Keratinocyte (primary cell): ENCODE results near the gene PYGB. TPM values are rescaled to one million over a fixed set of nuclear protein-coding genes. Genes with fewer than 3 reads are reported as not detected.

Experiments used
- DNase-seq: peaks from one replicate; pipeline ENCODE4 v3.0.0-alpha.2; 2011; ENCODE audit warnings: low read depth, missing footprints, low spot score
- FAIRE-seq: peaks from 2 replicates; lab custom pipeline; 2011; peaks lifted over from hg19 to GRCh38; lab: Jason Lieb, UNC
- H2AFZ ChIP-seq: 2 replicates; pipeline ENCODE4 v1.6.0; 2012; ENCODE audit warnings: low read length, control low read depth, inconsistent platforms; ENCODE audit not compliant: control insufficient read depth
- H3K27ac ChIP-seq: 2 replicates; pipeline ENCODE4 v1.5.1; 2011; ENCODE audit warnings: low read length; ENCODE audit not compliant: control insufficient read depth, insufficient read depth
- H3K27me3 ChIP-seq: 3 replicates; pipeline ENCODE4 v1.6.0; 2011; ENCODE audit warnings: low read length; ENCODE audit not compliant: control insufficient read depth, insufficient read depth; ENCODE audit errors: extremely low read depth
- H3K36me3 ChIP-seq, 2 experiments: 2 replicates in 1 of 2; 3 replicates in 1 of 2; pipeline ENCODE4 v1.5.1; 2011; ENCODE audit warnings: low read length in 2 of 2, mild to moderate bottlenecking in 1 of 2; ENCODE audit not compliant: control insufficient read depth in 2 of 2, insufficient read depth in 2 of 2; ENCODE audit errors: extremely low read depth in 1 of 2
- H3K4me1 ChIP-seq: 3 replicates; pipeline ENCODE4 v1.5.1; 2011; ENCODE audit warnings: low read length; ENCODE audit not compliant: control insufficient read depth, insufficient read depth; ENCODE audit errors: extremely low read depth
- H3K4me2 ChIP-seq: 3 replicates; pipeline ENCODE4 v1.6.0; 2011; ENCODE audit warnings: low read depth, low read length; ENCODE audit not compliant: control insufficient read depth, insufficient read depth; ENCODE audit errors: extremely low read depth
- H3K4me3 ChIP-seq, 3 experiments: fragments of 200-600 bp in 1 of 3; sonication (generic) in 1 of 3; 2 replicates in 2 of 3; 3 replicates in 1 of 3; pipeline ENCODE4 v1.5.1; 2011 to 2016; ENCODE audit warnings: low read length in 3 of 3, mild to moderate bottlenecking in 3 of 3, control low read depth in 2 of 3, inconsistent platforms in 1 of 3, low read depth in 1 of 3, mixed read lengths in 1 of 3, mixed run types in 1 of 3, moderate library complexity in 1 of 3; ENCODE audit not compliant: control insufficient read depth in 2 of 3, insufficient read depth in 2 of 3; ENCODE audit errors: extremely low read depth in 1 of 3
- H3K79me2 ChIP-seq: 2 replicates; pipeline ENCODE4 v1.6.0; 2012; ENCODE audit warnings: low read length; ENCODE audit not compliant: control insufficient read depth, insufficient read depth
- H3K9ac ChIP-seq: 3 replicates; pipeline ENCODE4 v1.6.0; 2011; ENCODE audit warnings: low read length; ENCODE audit not compliant: control insufficient read depth, insufficient read depth; ENCODE audit errors: extremely low read depth
- H3K9me1 ChIP-seq: 3 replicates; pipeline ENCODE4 v1.6.0; 2011; ENCODE audit warnings: low read length; ENCODE audit not compliant: control insufficient read depth, insufficient read depth; ENCODE audit errors: extremely low read depth
- H3K9me3 ChIP-seq: 2 replicates; pipeline ENCODE4 v1.5.1; 2012; ENCODE audit warnings: low read depth, low read length; ENCODE audit not compliant: control insufficient read depth
- H4K20me1 ChIP-seq: 3 replicates; pipeline ENCODE4 v1.6.0; 2011; ENCODE audit warnings: low read length; ENCODE audit not compliant: control insufficient read depth, insufficient read depth; ENCODE audit errors: extremely low read depth
- CTCF ChIP-seq, 3 experiments: IDR thresholded peaks in 1 of 3; conservative IDR thresholded peaks in 1 of 3; optimal IDR thresholded peaks in 1 of 3; 2 replicates in 2 of 3; 3 replicates in 1 of 3; pipeline versions ENCODE3 to v1.5.1; 2011; ENCODE audit warnings: low read length in 3 of 3, mild to moderate bottlenecking in 3 of 3, moderate library complexity in 2 of 3, control low read depth in 1 of 3, inconsistent platforms in 1 of 3; ENCODE audit not compliant: insufficient read depth in 2 of 3; ENCODE audit errors: extremely low read depth in 1 of 3
- EZH2 ChIP-seq: IDR thresholded peaks from one replicate; pipeline ENCODE4 v1.6.1; 2012; ENCODE audit warnings: inconsistent platforms, mild to moderate bottlenecking, low read length, moderate library complexity
- dilution Hi-C: fragments of 300-500 bp; cut with MboI; formaldehyde crosslinking; loops from one replicate; pipeline ENCODE4 v1.7.0; 2020; ENCODE audit warnings: low sequenced_read_pairs; ENCODE audit not compliant: extremely low pct_ligation_motif_present
- polyA plus RNA-seq, 5 experiments: library from polyadenylated mRNA; depleted of rRNA in 3 of 5; stranded (reverse) in 3 of 5; stranded (forward) in 1 of 5; unstranded in 1 of 5; fragments of >200 nt; gene quantifications; 1 replicate in 1 of 5; 2 replicates in 3 of 5; 3 replicates in 1 of 5; pipeline versions ENCODE4 v1.2.1 to v1.2.3, GENCODE V29; 2011 to 2012; ENCODE audit warnings: missing spikeins in 2 of 5, low read depth in 1 of 5, low replicate concordance in 1 of 5

The PYGB gene
- polyA plus RNA-seq, 1 donor (not counting 4 experiments of a cell fraction or from before 2014, with no cell fraction given) = 78.3 TPM

- no peak for FAIRE-seq
- no peak overlapping the region for H3K4me2 ChIP-seq
Measured at GRCh38 chr20:25321262-25321831, 73.5 kb downstream of the PYGB start.

DNA sequence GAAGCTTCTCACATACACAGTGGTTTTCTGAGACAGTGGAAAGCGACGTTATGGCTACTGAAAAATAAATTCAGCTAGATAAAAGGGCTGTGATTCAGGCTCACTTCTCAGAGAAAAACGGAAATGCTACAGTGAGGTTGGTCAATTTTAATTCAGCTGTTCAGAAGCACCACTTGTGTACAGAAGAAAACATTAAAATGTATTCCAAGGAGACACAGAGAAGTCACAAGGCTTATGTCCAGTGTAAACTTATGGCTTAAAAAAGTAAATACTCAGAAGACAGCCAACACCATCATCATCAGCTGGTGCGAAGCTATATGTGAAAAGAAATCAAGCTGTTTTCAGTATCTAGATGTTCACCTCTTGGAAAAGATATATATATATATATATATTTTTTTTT lies 74.1 kb downstream of the PYGB start:
- no peak for TF ChIP-seq EZH2
- TF ChIP-seq CTCF (optimal IDR thresholded peaks at IDR 0.05 in 1 of 3, IDR thresholded peaks at IDR 0.05 in 1 of 3, conservative IDR thresholded peaks at IDR 0.05 in 1 of 3; ENCODE audit: extremely low read depth in 1 of 3, insufficient read depth in 2 of 3, low read length in 3 of 3) = no peak
- Histone ChIP-seq H3K79me2 (no peaks in the 10 kb centered on the region), H3K4me3 (no peak overlapping the region), H4K20me1 (no peaks in the 10 kb centered on the region), H3K36me3 (peaks cover 0 to 2% of the 10 kb centered on the region in 2 experiments), H3K4me2 (no peak overlapping the region), H3K9ac (no peak overlapping the region), H3K9me3 (no peaks in the 10 kb centered on the region), H3K27ac (no peak overlapping the region), H3K27me3 (no peaks in the 10 kb centered on the region), H2AFZ (no peak overlapping the region), H3K4me1 (no peaks in the 10 kb centered on the region), H3K9me1 (no peaks in the 10 kb centered on the region)
- dilution Hi-C loops = no loop called here
- DNase-seq (no peak), FAIRE-seq (no peak)

More at GRCh38 chr20:25321262-25321831, 73.5 kb downstream of the PYGB start:
- no peak for DNase-seq
- no peaks in the 10 kb centered on the region for H3K9me1 ChIP-seq
- H3K27me3 ChIP-seq = no peaks in the 10 kb centered on the region
- no peaks in the 10 kb centered on the region for H3K9me3 ChIP-seq
- H3K4me1 ChIP-seq = no peaks in the 10 kb centered on the region
- no peak overlapping the region for H3K4me3 ChIP-seq
- TF ChIP-seq EZH2 (no peak), CTCF (optimal IDR thresholded peaks at IDR 0.05 in 1 of 3, IDR thresholded peaks at IDR 0.05 in 1 of 3, conservative IDR thresholded peaks at IDR 0.05 in 1 of 3; ENCODE audit: extremely low read depth in 1 of 3, insufficient read depth in 2 of 3, low read length in 3 of 3) (no peak)
- no peaks in the 10 kb centered on the region for H3K79me2 ChIP-seq
- H2AFZ ChIP-seq = no peak overlapping the region
- no peak overlapping the region for H3K9ac ChIP-seq
- peaks cover 0 to 2% of the 10 kb centered on the region in 2 experiments for H3K36me3 ChIP-seq
- no peak overlapping the region for H3K27ac ChIP-seq
- dilution Hi-C loops = no loop called here
- H4K20me1 ChIP-seq = no peaks in the 10 kb centered on the region
